ENCODE results near the gene HYPK.

HYPK gene, protein sequence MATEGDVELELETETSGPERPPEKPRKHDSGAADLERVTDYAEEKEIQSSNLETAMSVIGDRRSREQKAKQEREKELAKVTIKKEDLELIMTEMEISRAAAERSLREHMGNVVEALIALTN

DNA sequence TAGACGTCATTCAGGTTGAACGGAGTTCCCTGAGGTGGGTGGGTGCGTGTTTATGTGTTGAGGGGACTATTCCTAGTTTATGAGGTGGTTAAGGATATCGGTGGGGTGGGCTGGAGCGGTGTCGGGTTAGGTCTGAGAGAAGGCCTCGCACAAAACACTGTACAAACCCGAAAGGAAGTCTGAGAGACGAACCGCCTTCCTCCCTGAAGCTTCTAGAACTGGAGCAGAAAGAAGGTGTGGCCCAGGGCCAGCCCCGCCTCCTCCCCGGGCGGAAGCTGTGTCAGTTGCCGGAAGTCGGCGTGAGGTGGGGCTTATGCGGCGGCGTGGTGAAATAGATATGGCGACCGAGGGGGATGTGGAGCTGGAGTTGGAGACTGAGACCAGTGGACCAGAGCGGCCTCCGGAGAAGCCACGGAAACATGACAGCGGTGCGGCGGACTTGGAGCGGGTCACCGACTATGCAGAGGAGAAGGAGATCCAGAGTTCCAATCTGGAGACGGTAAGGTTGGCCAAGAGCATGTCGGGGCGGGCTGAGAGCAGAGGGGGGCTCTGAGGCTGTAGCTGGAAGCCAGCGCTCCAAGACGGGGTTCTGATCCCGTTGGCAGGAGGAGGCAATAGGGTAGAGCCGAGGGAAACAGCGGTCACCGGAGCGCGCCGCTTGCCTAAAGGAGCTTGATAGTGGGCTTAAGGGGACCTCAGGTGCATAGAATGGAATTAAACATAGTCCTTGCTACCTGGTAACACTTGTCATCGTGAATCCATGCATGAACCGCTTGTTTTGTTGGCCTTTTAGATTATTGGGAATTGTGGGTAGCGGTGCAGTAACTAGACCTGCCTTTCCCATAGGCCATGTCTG, at the start of gene HYPK:
TSS of gene HYPK (plus strand) at position 314 of the 856 bp plus-strand sequence. CDS start at position 338, 24 bp downstream.
- DNase-seq (ENCODE audit: low read depth in 3 of 3), result peak; percentile 80 to 88 (median 81)

DNA sequence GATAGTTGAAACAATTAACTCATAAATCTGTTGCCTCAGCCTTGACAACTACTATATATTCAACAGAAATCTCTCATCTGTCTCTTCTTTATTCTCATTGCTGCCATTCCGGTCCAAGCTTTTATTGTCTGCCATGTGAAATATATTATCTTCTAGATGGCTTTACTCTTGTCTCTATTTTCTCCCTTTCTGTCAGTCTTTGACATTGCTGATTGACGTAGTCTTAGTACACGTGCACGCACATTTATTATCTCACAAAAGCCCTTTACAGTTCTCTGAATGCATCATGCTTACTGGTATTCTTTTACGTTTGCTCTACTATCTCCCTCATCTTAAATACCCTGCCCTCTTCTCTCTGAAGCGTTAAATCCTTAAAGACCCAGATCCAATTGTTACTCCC, 48.5 kb upstream of the HYPK start:
- DNase-seq (ENCODE audit: low read depth in 3 of 3), result no peak

DNA sequence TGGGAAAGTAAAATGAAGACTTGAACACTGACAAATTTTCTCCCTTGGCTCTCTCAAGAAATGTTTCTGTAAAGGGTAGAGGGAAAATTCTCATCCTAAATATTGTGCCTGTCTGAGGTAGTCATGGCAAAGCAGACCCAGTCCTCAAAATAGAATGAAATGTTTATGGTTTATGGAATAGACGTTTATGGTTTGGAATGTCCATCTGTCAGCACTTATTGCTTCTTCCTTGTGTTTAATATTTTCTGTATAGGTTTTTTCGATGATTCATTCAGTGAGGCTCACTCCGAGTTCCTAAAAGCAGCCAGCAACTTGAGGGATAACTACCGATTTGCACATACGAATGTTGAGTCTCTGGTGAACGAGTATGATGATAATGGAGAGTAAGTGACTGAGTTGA, 37.6 kb upstream of the HYPK start:
- no peak for DNase-seq (ENCODE audit: low read depth in 3 of 3)

DNA sequence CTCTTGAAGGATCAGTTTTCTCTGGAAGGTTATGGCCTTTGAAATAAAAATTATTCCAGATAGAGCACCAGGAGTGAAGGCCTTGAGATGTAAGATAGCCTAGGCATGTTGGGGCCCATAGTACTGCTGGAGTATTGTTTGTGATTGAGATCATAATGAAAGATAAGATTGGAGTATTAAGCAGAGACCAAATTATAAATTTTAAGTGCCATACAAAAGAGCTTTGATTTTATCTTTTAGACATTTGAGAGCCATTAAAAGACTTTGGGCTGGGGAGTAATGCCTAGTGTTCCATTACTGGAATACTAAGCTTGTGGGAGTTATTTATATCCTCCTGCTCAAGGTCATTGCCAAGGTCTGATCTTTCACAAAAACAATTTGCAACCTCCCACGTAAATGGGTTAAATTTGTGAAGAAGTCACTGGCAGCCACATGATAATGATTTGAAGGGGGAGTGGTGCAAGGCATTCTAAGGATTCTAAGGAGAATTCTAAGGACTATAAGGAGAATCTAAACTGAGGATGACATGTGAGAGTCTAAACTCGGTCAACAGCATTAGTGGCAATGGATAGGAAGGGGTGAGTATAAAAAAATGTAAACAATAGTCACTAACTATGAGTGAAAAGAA, 36.5 kb upstream of the HYPK start:
- no peak for DNase-seq (ENCODE audit: low read depth in 3 of 3)

DNA sequence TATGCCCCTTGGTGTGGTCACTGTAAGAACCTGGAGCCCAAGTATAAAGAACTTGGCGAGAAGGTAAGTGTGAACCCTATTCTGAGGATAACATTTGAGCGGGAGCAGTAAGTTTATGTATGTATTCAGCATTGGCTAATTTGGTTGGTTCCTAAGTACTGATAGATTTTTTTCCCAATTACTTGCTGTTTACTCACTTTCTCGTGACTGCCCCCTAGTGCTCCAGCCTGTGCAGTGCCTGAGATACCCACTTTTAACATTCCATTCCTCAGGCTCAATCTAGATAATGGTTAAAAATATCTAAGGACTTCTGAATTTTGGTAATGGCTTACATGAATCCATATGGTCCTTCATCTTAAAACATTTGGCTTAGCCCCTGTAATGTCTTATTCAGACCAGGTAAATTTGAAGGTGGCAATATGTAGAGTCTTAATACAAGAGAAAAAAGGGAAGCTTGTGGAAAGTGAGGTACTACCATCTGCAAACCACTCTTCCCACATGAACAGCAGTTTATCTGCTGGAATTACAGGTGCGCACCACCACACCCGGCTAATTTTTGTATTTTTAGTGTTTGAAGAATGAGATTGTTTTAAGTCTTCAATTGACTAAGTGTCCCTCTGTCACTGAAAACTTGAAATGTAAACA, 30.7 kb upstream of the HYPK start:
- DNase-seq (ENCODE audit: low read depth in 3 of 3), result peak in 1 of 3 donors; percentile 50

DNA sequence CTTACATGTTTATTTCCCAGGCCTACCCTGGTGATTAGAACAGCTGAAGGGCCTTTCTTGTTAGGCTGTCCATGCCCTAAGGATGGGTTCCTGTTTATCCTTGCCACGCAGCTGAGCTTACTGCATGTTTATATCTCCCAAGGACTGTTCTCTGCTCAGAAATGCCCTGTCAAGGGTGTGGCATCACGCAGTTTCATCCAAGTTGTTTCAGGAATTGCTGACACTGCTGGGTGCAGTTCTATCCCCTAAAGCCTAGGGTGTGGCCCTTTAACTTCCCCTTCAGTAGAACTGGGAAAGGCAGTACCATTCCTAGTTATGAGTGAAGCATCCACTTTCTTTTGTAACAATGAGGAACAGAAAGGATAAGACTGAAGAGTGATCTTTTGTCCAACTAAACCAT, 28.6 kb upstream of the HYPK start:
- DNase-seq (ENCODE audit: low read depth in 3 of 3), result no peak

DNA sequence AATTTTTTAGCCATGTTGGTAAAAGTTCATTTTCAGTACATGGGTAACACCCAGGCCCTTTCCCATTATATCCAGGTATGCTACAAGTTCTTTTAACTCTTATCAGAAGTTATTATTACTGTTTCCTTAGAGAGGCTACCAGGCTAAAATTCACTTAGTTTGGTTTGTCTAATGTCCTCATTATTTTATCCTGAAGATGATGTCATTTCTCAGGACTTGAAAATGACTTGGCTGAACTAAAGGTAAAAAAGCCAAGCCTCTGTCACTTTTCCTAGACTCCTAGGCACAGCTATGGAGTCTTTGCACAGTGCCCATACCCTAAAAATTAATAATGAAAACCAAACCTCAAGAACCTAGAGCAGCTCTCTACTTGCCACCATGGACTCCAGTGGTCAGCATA, 27.8 kb upstream of the HYPK start:
- no peak for DNase-seq (ENCODE audit: low read depth in 3 of 3)

DNA sequence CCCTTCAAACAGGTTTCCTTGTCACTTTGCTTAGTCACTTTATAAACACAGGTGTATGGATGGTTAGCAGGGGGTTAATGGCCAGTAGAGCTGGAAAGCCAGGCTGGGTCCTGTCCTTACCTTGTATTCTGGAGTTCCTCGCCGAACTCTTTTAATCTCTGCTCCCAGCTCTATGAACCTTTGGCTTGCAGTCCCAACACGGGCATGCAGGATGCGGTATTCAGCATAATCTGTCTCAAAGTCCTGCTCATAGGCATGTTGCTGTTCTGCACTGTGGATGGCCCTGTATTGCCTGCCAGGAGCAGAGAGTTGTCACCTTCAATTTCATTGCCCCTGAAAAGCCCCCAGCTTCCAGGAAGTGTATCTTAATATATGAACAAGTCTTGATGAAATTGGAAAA, 26.3 kb upstream of the HYPK start:
- DNase-seq (ENCODE audit: low read depth in 3 of 3), result no peak

DNA sequence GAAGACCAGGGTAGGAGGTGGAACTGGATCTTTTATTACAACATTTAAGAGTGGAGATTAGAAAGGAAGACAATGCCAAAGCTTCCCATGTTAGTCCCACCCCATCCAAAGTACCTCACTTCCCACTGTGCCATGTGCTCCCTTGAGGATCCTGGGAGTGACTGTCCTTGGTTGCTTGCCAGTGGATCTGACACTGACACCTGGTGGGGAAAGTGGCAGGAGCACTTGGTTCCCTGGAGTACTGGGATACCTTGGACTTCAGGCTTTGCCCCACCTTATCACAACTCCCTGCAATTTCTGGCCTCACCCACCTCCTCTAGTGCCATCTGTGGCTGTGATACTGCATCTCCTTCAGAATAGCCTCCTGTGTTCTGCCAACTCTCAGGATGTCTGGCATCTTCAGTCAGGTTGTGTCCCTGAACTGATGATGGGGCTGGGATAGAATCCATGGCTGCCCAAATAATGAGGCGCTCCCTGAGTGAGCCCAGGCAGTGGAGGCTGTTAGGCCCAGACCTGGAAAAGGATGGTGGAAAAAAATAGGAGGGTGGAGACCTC, 24.9 kb upstream of the HYPK start:
- DNase-seq (ENCODE audit: low read depth in 3 of 3), result no peak

DNA sequence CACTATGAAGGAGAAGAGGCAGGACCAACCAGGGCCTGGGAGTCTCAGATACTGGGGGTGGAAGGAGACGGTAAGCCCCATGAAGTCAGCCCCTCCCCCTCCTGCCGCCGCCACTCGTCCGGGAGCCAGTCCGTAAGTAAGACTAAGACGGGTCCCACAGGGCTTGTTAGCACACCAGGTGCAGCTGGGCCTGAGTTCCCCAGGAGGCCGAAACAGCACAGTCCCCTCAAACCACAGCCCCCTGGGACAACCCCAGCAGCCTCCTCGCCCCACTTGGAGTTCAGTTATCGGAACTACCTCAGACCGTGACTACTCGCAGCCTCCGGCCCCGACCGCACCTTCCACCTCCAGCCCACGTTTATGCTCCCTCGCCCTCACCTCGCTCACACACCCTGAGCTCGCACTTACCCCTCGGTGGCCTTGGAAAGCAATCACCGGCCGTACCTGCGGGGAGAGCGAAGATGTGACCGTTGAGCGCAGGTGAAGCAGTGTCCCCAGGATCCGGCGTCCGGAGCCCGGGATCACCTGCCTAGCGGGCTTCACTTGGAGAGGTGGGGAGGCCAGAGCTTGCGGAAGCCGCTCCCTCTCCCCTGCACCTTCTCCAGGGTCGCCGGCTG, 24.2 kb upstream of the HYPK start:
- DNase-seq (ENCODE audit: low read depth in 3 of 3), result no peak

DNA sequence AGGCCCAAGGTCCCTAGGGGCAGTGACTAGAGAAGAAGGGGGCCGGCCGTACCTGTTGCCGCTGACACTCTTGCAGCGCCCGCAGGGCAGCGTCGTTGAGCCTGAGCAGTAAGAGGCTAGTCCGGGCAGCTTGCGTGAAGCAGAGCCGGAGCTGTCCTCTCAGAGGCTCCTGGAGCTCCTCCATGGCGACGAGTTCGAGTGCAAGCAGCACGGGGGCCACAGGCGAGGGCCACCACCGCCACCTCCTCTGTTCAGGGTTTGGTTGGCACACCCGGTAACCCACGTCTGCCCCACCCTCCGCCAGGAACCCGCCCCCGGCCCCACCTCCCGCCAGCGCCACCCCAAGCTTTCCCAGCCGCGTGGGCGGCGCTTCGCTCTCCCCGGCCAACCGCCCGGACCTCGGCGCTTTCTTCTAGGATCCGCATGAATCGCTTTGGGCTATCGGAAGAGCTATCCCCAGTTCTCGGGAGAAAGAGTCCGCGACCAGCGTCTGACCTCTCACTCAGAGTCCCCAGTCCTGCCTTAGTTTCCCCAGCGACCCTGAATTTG, 23.6 kb upstream of the HYPK start, which contains the start of gene ELL3:
TSS of gene ELL3 (minus strand) at position 249 of the 549 bp plus-strand sequence. CDS start at position 184, 65 bp downstream.
- DNase-seq (ENCODE audit: low read depth in 3 of 3), result peak; percentile 57 to 75 (median 63)

DNA sequence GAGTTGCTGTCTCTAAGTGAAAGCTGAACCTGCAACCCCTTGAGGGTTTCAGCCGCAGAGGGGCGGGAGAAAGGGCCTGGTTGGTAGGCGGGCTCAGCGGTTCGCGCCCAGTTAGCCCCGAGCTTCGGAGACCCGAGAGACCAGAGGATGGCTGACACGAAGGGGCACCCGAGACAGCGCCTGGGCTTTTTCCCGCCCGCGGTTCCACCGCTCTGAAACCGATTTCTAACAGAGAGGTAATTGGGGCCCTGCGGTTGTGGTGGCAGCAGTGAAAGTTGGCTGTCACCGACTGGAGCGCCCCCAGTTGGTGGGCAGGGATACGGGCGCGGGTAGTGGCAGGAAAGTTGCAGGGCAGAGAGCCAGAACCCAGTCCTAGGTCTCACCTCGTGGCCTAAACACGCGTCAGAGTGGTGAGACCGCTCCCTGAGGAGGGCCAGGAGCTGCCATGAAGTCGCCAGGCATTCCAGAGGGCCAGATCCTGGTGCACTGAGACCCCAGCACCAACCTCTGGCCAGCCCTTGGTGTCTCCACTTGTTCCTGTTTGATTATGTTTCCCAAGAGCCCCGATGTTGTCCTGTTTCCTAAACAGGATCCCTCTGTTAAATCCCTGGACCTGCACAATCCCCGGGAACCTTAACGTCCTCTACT, 23.0 kb upstream of the HYPK start:
- peak; percentile 74 to 87 (median 83) for DNase-seq (ENCODE audit: low read depth in 3 of 3)

DNA sequence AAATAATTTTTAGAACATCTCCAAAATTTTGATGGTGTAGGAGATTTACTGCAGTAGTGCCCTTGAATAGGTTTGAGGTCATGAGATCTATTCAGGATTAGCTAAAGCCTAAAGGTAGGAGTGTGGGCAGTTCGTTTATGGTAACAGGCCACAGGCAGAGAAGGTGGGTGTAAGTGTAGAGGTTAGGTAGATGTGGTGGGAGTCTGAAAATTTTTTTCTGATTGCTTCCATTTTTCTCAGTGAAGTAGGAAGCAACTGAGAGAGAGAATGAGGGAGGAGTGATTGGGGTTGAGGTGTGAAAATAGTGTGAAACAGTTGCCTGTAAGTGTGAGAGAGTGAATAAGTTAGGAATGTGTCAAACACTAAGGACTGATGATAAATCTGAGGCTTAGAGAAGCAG, 21.4 kb upstream of the HYPK start:
- DNase-seq (ENCODE audit: low read depth in 3 of 3), result no peak

DNA sequence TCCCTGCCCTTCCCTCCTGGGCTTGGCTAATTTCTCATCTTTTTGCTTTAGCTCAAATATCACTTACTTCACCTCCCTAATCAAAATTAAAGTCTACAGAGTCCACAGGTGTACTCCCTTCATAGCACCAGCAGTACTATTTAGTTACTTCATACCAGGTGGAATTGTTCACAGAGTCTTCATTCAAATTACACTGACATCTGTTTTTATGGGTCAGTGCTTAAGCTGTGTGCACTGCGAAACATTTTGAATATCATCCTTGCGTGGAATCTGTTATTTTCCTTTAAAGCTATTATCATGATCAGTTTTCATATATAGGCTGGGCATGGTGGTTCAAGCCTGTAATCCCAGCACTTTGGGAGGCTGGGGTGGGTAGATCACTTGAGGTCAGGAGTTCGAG, 11.0 kb upstream of the HYPK start:
- DNase-seq (ENCODE audit: low read depth in 3 of 3), result no peak

DNA sequence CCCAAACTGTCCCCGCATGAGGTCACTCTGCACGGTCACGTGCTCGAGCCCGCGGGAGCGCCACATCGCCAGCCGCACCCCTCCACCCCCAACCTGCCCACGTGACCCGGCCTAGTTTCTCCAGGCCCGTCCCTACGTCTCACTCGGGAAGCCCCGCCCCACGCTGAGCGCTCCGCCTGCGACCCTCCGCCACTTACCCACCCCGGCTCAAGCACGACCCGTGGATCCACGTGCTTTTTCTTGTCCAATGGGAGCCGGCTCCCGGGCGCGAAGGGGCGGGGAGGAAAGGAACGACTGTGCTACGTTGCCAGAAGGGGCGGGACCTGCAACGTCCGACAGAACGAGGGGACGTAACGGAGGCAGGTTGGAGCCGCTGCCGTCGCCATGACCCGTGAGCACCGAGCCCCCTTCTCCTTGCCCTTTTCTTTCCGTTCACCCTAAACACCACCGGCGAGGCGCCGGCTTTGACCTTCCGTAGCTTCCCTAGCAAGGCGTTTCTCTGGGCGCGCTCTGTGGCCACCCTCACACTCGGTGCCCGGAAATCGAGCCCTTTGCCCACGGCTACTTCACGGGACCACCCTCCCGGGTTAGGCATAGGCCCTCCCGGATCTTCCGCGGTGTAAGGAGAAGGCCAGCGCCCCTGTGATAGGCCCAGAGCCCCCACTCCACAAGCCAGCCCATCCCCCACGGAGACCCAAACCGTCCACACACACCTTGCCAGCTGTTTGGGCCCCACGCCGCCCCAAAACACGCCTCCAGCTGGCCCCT, 8.2 kb upstream of the HYPK start, which contains the start of gene SERF2:
TSS of gene SERF2 (plus strand) at position 328 of the 768 bp plus-strand sequence. CDS start at position 385, 57 bp downstream.
- peak; percentile 100 for DNase-seq (ENCODE audit: low read depth in 3 of 3)

DNA sequence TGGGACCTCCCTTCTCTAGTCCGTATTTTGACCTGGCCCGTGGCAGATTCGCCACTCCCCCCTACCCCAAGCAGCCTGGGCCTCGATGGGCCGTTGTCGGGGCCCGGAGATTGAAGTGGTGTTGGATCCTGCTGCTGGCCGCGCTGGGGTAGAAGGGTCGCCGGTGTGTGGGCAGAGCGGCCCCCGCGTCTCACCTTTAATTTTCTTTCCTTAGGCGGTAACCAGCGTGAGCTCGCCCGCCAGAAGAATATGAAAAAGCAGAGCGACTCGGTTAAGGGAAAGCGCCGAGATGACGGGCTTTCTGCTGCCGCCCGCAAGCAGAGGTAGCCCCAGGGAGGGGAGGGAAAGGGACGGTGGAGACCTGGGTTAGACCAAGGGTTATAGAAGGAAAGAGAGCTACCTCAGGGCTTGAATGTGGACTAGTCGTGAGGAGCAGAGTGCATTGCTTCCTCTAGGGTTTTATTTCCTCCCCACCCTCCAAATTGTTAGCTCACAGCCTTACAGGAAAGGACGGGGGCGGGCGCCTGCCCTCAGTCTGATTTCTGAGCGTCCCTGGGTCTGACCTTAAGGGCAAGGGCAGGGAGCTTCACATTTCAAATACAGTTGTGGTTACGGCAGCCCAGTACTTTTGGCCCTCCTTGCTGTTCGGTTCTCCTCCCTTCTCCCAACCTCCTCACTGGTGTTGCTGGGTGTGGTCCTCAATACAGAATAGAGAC, 7.5 kb upstream of the HYPK start:
- DNase-seq (ENCODE audit: low read depth in 3 of 3), result no peak

DNA sequence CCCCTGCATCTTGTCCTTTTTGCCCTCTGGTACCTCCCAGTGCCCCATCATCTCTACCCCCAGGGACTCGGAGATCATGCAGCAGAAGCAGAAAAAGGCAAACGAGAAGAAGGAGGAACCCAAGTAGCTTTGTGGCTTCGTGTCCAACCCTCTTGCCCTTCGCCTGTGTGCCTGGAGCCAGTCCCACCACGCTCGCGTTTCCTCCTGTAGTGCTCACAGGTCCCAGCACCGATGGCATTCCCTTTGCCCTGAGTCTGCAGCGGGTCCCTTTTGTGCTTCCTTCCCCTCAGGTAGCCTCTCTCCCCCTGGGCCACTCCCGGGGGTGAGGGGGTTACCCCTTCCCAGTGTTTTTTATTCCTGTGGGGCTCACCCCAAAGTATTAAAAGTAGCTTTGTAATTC, 6.8 kb upstream of the HYPK start:
- no peak for DNase-seq (ENCODE audit: low read depth in 3 of 3)

DNA sequence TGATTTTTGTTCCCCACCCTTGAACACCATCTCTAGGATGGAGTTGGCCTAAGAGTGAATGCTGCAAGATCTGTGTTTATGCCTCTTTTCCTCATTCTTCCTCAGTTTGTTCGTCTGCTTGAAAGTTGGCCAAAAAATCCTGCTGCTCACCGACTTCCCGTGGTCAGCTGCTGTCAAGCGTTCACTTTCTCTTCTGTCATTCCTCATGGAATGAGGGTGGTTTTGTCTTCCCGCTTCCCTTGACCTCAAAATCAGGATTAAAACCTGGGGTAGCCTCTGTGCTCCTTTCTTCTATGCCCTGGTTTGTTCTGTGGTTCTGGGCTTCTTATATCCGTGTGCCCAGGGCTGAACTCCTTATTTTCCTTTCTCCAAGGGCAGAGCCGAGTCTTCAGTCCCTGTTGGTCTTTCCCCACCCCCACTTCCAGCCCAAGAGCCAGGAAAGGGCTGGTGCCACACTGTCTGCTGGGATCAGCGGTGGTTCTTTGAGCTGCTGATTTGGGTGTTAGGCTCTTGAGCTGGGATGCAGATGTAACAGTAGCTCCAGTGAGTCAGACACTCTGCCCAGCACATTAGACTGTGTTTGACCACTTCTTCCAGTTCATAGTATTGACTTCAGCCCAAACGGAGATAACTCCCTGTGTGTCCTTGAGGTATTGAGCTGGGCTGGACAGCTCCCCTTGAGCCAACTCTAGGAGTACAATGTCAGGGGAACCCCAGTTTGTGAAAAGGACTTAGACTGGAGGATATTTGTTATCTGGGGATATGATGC, 5.9 kb upstream of the HYPK start:
- DNase-seq (ENCODE audit: low read depth in 3 of 3), result no peak
